Right lobe of liver (tissue), 4 donors: ENCODE data around the gene SULT2B1.

Experiments
- POLR2A ChIP-seq: fragments of 450-650 bp; IDR thresholded peaks from one replicate; pipeline ENCODE4 v1.6.1; 2017; ENCODE audit warnings: antibody characterized with exemption, mild to moderate bottlenecking
- TF ChIP-seq, protein P1 (sequence below), 4 donors: fragments of 200-600 bp in 3 of 4; fragments of 450-650 bp in 1 of 4; IDR thresholded peaks; one replicate each; pipeline versions ENCODE4 v1.5.1 to v1.8.0; 2016 to 2022; ENCODE audit warnings: antibody characterized with exemption in 4 of 4, mild to moderate bottlenecking in 2 of 4
- donor health status: DM: no; HTN: no; CAD: no.
- donor health status: DM: no; HTN: no; CAD: no.
- donor health status: DM: no; HTN: yes; CAD: no.

DNA sequence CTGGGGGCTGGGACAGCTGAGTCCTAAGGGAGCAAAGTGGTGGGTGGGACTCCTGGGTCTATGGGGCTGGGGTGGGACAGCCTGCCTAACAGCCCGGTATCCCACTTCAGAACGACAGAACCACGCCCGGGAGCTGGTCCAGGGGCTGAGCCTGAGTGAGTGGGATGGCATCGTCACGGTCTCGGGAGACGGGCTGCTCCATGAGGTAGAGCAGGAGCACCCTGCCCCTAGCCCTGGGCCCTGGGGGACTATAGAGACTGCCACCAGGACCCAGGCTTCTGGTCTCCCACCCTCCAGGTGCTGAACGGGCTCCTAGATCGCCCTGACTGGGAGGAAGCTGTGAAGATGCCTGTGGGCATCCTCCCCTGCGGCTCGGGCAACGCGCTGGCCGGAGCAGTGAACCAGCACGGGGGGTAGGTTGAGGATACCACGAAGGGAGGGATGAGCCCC is 75.9 kb downstream of the SULT2B1 start:
- TF ChIP-seq POLR2A = no peak
- TF ChIP-seq, protein P1, sequence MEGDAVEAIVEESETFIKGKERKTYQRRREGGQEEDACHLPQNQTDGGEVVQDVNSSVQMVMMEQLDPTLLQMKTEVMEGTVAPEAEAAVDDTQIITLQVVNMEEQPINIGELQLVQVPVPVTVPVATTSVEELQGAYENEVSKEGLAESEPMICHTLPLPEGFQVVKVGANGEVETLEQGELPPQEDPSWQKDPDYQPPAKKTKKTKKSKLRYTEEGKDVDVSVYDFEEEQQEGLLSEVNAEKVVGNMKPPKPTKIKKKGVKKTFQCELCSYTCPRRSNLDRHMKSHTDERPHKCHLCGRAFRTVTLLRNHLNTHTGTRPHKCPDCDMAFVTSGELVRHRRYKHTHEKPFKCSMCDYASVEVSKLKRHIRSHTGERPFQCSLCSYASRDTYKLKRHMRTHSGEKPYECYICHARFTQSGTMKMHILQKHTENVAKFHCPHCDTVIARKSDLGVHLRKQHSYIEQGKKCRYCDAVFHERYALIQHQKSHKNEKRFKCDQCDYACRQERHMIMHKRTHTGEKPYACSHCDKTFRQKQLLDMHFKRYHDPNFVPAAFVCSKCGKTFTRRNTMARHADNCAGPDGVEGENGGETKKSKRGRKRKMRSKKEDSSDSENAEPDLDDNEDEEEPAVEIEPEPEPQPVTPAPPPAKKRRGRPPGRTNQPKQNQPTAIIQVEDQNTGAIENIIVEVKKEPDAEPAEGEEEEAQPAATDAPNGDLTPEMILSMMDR (IDR thresholded peaks at IDR 0.05) = no peak
